ENCODE measurements around the gene CAMK2N1.

CAMK2N1 gene

DNA sequence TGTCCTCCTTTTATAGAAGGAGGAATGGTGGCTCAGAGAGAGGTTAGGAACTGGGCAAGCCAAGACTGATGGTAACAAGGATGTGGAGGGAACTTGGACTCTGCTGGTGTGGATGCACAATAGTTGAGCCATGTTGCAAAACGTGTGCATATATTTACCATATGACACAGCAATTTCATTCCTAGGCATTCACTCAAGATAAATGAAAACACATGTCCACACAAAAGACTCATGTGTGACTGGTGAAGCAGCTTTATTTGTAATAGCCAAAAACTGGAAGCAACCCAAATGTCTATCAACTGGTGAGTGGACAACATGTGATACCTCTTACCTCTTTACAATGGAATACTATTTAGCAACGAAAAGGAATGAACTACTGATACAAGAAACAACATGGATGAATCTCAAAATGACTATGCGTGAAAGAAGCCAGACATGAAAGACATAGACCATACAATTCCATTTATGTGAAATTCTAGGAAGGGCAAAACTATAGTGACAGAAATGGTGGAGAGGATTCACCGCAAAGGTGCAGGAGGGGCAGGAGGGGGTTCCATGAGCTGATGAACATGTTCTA lies 36.2 kb downstream of the CAMK2N1 start:
- H2AFZ ChIP-seq (ENCODE audit: low read depth, low read length, severe bottlenecking): no peak overlapping the region
- no peaks in the 10 kb centered on the region for H3K9me2 ChIP-seq (replicated peaks; ENCODE audit: insufficient read depth, low read length)
- no peak for TF ChIP-seq EZH2phosphoT487 (conservative IDR thresholded peaks at IDR 0.05; ENCODE audit: low read length)
- TF ChIP-seq CTCF (IDR thresholded peaks at IDR 0.05; ENCODE audit: insufficient read depth, low read length, poor library complexity, severe bottlenecking): no peak
- no peaks in the 10 kb centered on the region for H3K36me3 ChIP-seq (ENCODE audit: low read length)
- H3K27ac ChIP-seq (ENCODE audit: low read depth, low read length): no peak overlapping the region
- H4K20me1 ChIP-seq (ENCODE audit: low read depth, low read length): no peaks in the 10 kb centered on the region
- H3K4me2 ChIP-seq (ENCODE audit: low read depth, low read length, poor library complexity, severe bottlenecking): no peak overlapping the region
- no peaks in the 10 kb centered on the region for H3K79me2 ChIP-seq (ENCODE audit: insufficient read depth, low read length)
- no peaks in the 10 kb centered on the region for H3K27me3 ChIP-seq (ENCODE audit: low read length)
- no peak overlapping the region for H3K4me3 ChIP-seq (ENCODE audit: insufficient read depth, low read length, poor library complexity, severe bottlenecking)
- no peaks in the 10 kb centered on the region for H3K9me3 ChIP-seq (ENCODE audit: insufficient read depth, low read length)
- no peak overlapping the region for H3K9ac ChIP-seq (ENCODE audit: low read length)
- H3F3A ChIP-seq (ENCODE audit: insufficient read depth): no peaks in the 10 kb centered on the region

GRCh38 chr1:20448671-20449071 lies 37.3 kb downstream of the CAMK2N1 start:
- Histone ChIP-seq H3K4me2 (ENCODE audit: low read depth, low read length, poor library complexity, severe bottlenecking) (no peak overlapping the region), H2AFZ (ENCODE audit: low read depth, low read length, severe bottlenecking) (no peak overlapping the region), H4K20me1 (ENCODE audit: low read depth, low read length) (no peaks in the 10 kb centered on the region), H3K27ac (ENCODE audit: low read depth, low read length) (no peak overlapping the region), H3K4me3 (ENCODE audit: insufficient read depth, low read length, poor library complexity, severe bottlenecking) (no peak overlapping the region), H3K27me3 (ENCODE audit: low read length) (no peaks in the 10 kb centered on the region), H3K9me3 (ENCODE audit: insufficient read depth, low read length) (no peaks in the 10 kb centered on the region), H3F3A (ENCODE audit: insufficient read depth) (no peaks in the 10 kb centered on the region), H3K36me3 (ENCODE audit: low read length) (no peaks in the 10 kb centered on the region), H3K79me2 (ENCODE audit: insufficient read depth, low read length) (no peaks in the 10 kb centered on the region), H3K9me2 (replicated peaks; ENCODE audit: insufficient read depth, low read length) (no peaks in the 10 kb centered on the region), H3K9ac (ENCODE audit: low read length) (no peak overlapping the region)
- TF ChIP-seq CTCF (IDR thresholded peaks at IDR 0.05; ENCODE audit: insufficient read depth, low read length, poor library complexity, severe bottlenecking) (no peak), EZH2phosphoT487 (conservative IDR thresholded peaks at IDR 0.05; ENCODE audit: low read length) (no peak)

DNA sequence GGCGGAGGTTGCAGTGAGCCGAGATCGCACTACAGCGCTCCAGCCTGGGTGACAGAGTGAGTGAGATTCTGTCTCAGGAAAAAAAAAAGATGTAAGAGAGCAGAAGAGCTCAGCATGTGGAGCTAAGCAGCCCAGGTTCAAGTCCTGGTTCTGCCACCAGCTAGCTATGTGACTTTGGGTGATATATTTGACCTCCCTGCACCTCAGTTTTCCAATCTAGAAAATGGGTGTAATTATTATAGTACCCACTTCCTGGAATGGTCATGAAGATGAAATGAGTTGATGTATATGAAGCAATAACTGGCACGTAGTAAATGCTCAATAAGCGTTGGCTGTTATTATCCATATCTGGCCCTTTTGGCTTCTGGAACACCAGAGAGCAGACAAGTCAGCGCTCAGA lies 38.2 kb downstream of the CAMK2N1 start:
- Histone ChIP-seq H3F3A (ENCODE audit: insufficient read depth) (no peaks in the 10 kb centered on the region), H3K9me3 (ENCODE audit: insufficient read depth, low read length) (no peaks in the 10 kb centered on the region), H3K36me3 (ENCODE audit: low read length) (no peaks in the 10 kb centered on the region), H2AFZ (ENCODE audit: low read depth, low read length, severe bottlenecking) (no peak overlapping the region), H3K4me3 (ENCODE audit: insufficient read depth, low read length, poor library complexity, severe bottlenecking) (no peak overlapping the region), H3K27me3 (ENCODE audit: low read length) (no peaks in the 10 kb centered on the region), H3K9ac (ENCODE audit: low read length) (no peak overlapping the region), H4K20me1 (ENCODE audit: low read depth, low read length) (no peaks in the 10 kb centered on the region), H3K27ac (ENCODE audit: low read depth, low read length) (no peak overlapping the region), H3K9me2 (replicated peaks; ENCODE audit: insufficient read depth, low read length) (no peaks in the 10 kb centered on the region), H3K4me2 (ENCODE audit: low read depth, low read length, poor library complexity, severe bottlenecking) (no peak overlapping the region), H3K79me2 (ENCODE audit: insufficient read depth, low read length) (no peaks in the 10 kb centered on the region)
- no peak for TF ChIP-seq EZH2phosphoT487 (conservative IDR thresholded peaks at IDR 0.05; ENCODE audit: low read length)
- no peak for TF ChIP-seq CTCF (IDR thresholded peaks at IDR 0.05; ENCODE audit: insufficient read depth, low read length, poor library complexity, severe bottlenecking)

All from SU-DHL-6 (cell line).